DMS 273 treated with DMSO at 0.1 percent for 48 hours (cell line): ENCODE results near the gene OSTC.

Source experiments
- DNase-seq: peaks from one replicate; lab custom pipeline; 2025; lab: John Stamatoyannopoulos, UW

OSTC gene

GRCh38 chr4:108650212-108651013 lies at the start of gene OSTC:
Gene OSTC, plus strand, starts transcription at chr4:108650599. Its CDS starts 57 bp downstream, at chr4:108650656.
- DNase-seq, result peak; percentile 88

- no peak for DNase-seq
Observed at GRCh38 chr4:108601106-108601505, 49.3 kb upstream of the OSTC start.

- no peak for DNase-seq
Observed at GRCh38 chr4:108601532-108601931, 48.9 kb upstream of the OSTC start.

DNA sequence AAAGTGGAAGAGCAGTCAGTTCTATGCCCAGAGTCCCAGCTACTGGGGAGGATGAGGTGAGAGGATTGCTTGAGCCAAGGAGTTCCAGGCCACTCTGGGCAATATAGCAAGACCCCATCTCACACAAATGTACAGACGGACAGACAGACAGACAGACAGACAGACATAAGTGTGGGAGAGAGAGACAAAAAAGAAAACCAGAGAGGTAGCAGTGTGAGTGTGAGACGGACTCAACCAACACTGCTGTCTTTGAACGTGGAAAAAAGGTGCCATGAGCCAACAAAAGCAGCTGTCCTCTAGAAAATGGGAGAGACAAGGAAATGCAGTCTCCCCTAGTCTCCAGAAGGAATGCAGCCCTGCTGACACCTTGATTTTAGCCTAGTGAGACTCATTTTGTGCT lies 48.2 kb upstream of the OSTC start:
- DNase-seq, result no peak

- no peak for DNase-seq
Observed at GRCh38 chr4:108607079-108607815, 43.2 kb upstream of the OSTC start.

GRCh38 chr4:108611365-108611764 lies 39.0 kb upstream of the OSTC start:
- DNase-seq, result no peak

DNA sequence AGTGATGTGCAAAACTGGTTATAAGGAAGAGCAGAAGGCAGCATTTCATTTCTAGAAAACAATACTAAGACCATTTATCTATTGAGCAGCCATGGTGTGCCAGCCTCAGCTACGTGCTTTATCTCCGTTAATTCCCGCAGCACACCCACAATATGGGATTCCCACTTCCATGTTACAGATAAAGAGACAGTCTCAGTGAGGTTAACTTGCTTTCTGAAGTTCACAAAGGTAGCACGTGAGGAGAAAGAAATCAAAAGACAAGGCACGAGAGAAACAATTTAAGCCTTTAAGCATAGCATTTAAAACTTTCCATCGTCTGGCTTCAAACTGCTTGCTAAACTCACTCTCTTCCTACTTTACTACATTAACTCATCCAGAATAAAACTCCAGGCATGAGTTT lies 38.0 kb upstream of the OSTC start:
- DNase-seq, result no peak

- no peak for DNase-seq
Observed at GRCh38 chr4:108619372-108620100, 30.9 kb upstream of the OSTC start.

- DNase-seq, result peak; percentile 93
Observed at GRCh38 chr4:108620101-108620932, 30.1 kb upstream of the OSTC start, which contains the start of gene RPL34. Gene RPL34, plus strand, starts transcription at chr4:108620576. Its CDS starts 1,384 bp downstream, at chr4:108621960.

- DNase-seq, result peak; percentile 3
Observed at GRCh38 chr4:108620933-108621905, 29.2 kb upstream of the OSTC start.

DNA sequence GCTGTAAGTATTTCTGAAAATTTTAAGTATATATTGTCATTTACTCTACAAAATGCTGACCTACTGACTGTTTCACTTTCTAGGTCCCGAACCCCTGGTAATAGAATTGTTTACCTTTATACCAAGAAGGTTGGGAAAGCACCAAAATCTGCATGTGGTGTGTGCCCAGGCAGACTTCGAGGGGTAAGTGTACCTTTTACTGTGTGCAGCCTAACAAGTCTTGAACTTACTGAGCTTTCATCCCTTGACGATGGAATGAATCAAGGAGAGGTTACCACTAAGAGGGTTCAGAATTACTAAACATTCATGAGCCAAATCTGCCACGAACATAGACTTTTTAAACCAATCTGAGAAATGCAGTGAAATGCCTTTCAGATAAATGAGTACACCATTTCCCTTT lies 28.4 kb upstream of the OSTC start:
- DNase-seq, result no peak

- DNase-seq, result no peak
Observed at GRCh38 chr4:108622828-108623227, 27.6 kb upstream of the OSTC start.

GRCh38 chr4:108624263-108625056 lies 25.9 kb upstream of the OSTC start:
- DNase-seq, result no peak

DNA sequence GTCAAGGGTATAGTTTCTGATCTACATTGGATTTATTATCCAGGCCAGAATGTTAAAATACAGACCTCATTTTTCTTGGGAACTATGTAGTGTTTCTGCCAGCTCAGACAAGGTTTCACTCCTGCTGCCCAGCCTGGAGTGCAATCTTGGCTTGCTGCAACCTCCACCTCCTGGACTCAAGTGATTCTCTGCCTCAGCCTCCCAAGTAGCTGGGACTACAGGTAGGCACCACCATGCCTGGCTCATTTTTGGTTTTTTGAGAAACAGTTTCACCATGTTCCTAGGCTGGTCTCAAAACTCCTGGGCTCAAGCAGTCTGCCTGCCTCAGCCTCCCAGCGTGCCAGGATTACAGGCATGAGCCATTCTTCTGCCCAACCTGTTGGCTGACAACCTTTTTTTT lies 24.3 kb upstream of the OSTC start:
- no peak for DNase-seq

- no peak for DNase-seq
Observed at GRCh38 chr4:108628411-108628810, 22.0 kb upstream of the OSTC start.

DNA sequence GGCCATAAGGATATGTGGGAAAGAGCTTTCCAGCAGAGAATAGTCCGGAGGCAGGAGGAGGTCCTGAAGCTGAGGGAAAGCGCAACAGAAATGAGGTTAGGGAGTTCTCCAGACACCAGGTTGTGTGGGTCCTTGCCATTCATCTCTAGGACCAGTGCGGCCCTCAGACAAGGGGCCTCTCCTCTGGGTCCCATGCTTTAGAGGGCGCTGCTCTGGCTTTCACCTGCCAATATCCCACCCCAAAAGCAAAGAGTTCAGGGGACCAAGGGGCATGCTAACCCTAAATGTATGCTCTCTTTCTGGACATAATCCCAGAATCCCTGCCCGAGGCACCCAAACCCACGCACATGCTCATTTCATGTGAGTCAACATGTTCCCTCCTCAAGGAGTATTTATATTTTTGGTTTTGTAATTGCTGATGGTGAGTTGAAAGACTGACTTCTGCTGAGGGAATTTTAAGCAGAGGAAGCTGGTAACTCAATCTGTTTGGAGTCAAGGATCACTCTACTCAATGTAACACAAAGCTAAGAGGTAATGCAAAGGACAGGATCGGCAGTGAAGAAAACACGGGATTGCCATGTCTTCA lies 15.2 kb upstream of the OSTC start:
- no peak for DNase-seq

GRCh38 chr4:108636246-108636645 lies 14.2 kb upstream of the OSTC start:
- no peak for DNase-seq

DNA sequence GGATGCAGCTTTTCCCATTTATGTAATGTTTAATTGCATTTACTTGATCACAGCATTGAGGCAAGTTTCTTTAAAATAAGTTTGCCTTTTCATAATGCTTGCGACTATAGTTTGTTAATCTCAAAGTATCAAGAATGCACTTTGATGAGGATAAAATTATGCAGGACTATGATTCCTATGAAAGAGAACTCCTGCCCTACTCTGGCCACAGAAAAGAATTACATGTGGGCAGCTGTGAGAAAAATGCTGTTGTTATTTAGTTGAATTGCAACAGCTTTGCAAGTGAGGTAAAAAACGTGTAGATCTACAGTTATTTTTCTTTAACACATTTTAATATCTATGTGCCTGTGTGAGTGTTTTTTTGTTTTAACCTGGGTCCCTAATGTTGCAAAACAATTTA lies 12.5 kb upstream of the OSTC start:
- no peak for DNase-seq

DNA sequence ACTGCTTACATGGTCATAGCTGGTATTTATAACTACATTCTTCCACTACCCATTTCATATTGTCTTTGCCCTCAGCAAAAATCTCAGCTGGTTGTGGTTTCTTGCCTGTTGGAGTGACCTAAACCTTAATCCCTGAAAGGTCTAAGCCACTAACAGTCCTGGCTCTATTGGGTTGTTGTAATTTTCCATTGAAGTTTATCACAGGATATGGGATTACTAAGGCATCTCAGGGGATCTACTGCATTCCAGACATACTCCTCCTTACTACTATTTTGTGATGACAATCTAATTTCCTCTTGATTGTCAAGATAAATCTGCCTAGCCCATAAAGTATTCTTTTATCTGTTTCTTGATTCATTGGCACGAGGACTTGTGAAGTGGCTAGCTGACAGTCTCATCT lies 6.2 kb upstream of the OSTC start:
- no peak for DNase-seq
